GM03348 (cell line): ENCODE results near the gene ANO4.
"Not testable (repeated sequence)": the region's sequence is repeated elsewhere in the genome, so short reads cannot be mapped to it uniquely, and the experiment has no call there.

Experiments used
- DNase-seq: peaks from one replicate; pipeline ENCODE4 v3.0.0; 2012; ENCODE audit warnings: low spot score

Gene ANO4

GRCh38 chr12:101089271-101089670, 294.7 kb downstream of the ANO4 start:
- DNase-seq: no peak

- not testable (repeated sequence) for DNase-seq
Observed at GRCh38 chr12:101090222-101090621, 295.6 kb downstream of the ANO4 start.

GRCh38 chr12:101097829-101098580, 303.4 kb downstream of the ANO4 start:
- no peak for DNase-seq

GRCh38 chr12:101107032-101107763, 312.6 kb downstream of the ANO4 start:
- DNase-seq: no peak

GRCh38 chr12:101108130-101108529, 313.6 kb downstream of the ANO4 start:
- no peak for DNase-seq

- DNase-seq: no peak
Observed at GRCh38 chr12:101110866-101111265, 316.3 kb downstream of the ANO4 start.

GRCh38 chr12:101111441-101111840, 316.9 kb downstream of the ANO4 start:
- DNase-seq: no peak

GRCh38 chr12:101115326-101115725, 320.8 kb downstream of the ANO4 start:
- DNase-seq: no peak

GRCh38 chr12:101116911-101117310, 322.3 kb downstream of the ANO4 start:
- no peak for DNase-seq

- DNase-seq: no peak
Observed at GRCh38 chr12:101117842-101118241, 323.3 kb downstream of the ANO4 start.

- DNase-seq: peak; percentile 42
Observed at GRCh38 chr12:101127521-101128219, 333.1 kb downstream of the ANO4 start.

- not testable (repeated sequence) for DNase-seq
Observed at GRCh38 chr12:101145777-101146431, 351.3 kb downstream of the ANO4 start.

GRCh38 chr12:101165319-101165718, 370.7 kb downstream of the ANO4 start:
- no peak for DNase-seq

- no peak for DNase-seq
Observed at GRCh38 chr12:101166866-101167265, 372.3 kb downstream of the ANO4 start.

- no peak for DNase-seq
Observed at GRCh38 chr12:101168001-101168400, 373.4 kb downstream of the ANO4 start.

GRCh38 chr12:101172316-101172715, 377.7 kb downstream of the ANO4 start:
- DNase-seq: peak; percentile 12

GRCh38 chr12:101173197-101173749, 378.7 kb downstream of the ANO4 start:
- DNase-seq: no peak

- DNase-seq: no peak
Observed at GRCh38 chr12:101174541-101174940, 380.0 kb downstream of the ANO4 start.
